Measurements from ENCODE around the gene SNCB.

SNCB gene

GRCh38 chr5:176620333-176620981 lies 9.9 kb downstream of the SNCB start:
- DNase-seq (ENCODE audit: extremely low read depth, low read depth) = no peak
- no peak for TF ChIP-seq CTCF (IDR thresholded peaks at IDR 0.05; ENCODE audit: low read depth, low read length)

GRCh38 chr5:176619569-176620332 lies 10.6 kb downstream of the SNCB start:
- no peak for TF ChIP-seq CTCF (IDR thresholded peaks at IDR 0.05; ENCODE audit: low read depth, low read length)
- DNase-seq (ENCODE audit: extremely low read depth, low read depth) = no peak

- peak; percentile 47 for TF ChIP-seq CTCF (IDR thresholded peaks at IDR 0.05; ENCODE audit: low read depth, low read length)
- DNase-seq (ENCODE audit: extremely low read depth, low read depth) = peak; percentile 41
Measured at GRCh38 chr5:176619203-176619568, 11.1 kb downstream of the SNCB start.

- no peak for DNase-seq (ENCODE audit: extremely low read depth, low read depth)
- no peak for TF ChIP-seq CTCF (IDR thresholded peaks at IDR 0.05; ENCODE audit: low read depth, low read length)
Measured at GRCh38 chr5:176618783-176619182, 11.6 kb downstream of the SNCB start.

GRCh38 chr5:176616511-176616910 lies 13.8 kb downstream of the SNCB start:
- no peak for DNase-seq (ENCODE audit: extremely low read depth, low read depth)
- no peak for TF ChIP-seq CTCF (IDR thresholded peaks at IDR 0.05; ENCODE audit: low read depth, low read length)

GRCh38 chr5:176614805-176615478 lies 15.4 kb downstream of the SNCB start:
- TF ChIP-seq CTCF (IDR thresholded peaks at IDR 0.05; ENCODE audit: low read depth, low read length) = no peak
- no peak for DNase-seq (ENCODE audit: extremely low read depth, low read depth)

GRCh38 chr5:176612855-176613254 lies 17.5 kb downstream of the SNCB start:
- no peak for TF ChIP-seq CTCF (IDR thresholded peaks at IDR 0.05; ENCODE audit: low read depth, low read length)
- no peak for DNase-seq (ENCODE audit: extremely low read depth, low read depth)
